Measurements from ENCODE around the gene EVI2B. TPM values are rescaled to one million over a fixed set of nuclear protein-coding genes. Genes with fewer than 3 reads are reported as not detected.

Gene EVI2B
- polyA plus RNA-seq, 1 experiment, result 0.41 TPM

GRCh38 chr17:31279401-31279800 lies 34.5 kb downstream of the EVI2B start:
- DNase-seq (ENCODE audit: low read depth, low spot score), result no peak
- H3K9me3 ChIP-seq (ENCODE audit: control insufficient read depth, insufficient read depth, low read length), result no peaks in the 10 kb centered on the region
- H3K27ac ChIP-seq (ENCODE audit: low read depth, low read length), result no peak overlapping the region
- ChIA-PET POLR2A (no interaction called here), CTCF (no interaction called here)
- no peak for TF ChIP-seq CTCF (IDR thresholded peaks at IDR 0.05; ENCODE audit: low read depth, low read length)
- no peak overlapping the region for H3K4me3 ChIP-seq (ENCODE audit: low read depth, low read length)
- no peaks in the 10 kb centered on the region for H3K27me3 ChIP-seq (ENCODE audit: control insufficient read depth, insufficient read depth, low read length)

- TF ChIP-seq CTCF (IDR thresholded peaks at IDR 0.05; ENCODE audit: low read depth, low read length), result no peak
- ChIA-PET POLR2A (no interaction called here), CTCF (no interaction called here)
- Histone ChIP-seq H3K9me3 (ENCODE audit: control insufficient read depth, insufficient read depth, low read length) (no peaks in the 10 kb centered on the region), H3K27ac (ENCODE audit: low read depth, low read length) (no peak overlapping the region), H3K27me3 (ENCODE audit: control insufficient read depth, insufficient read depth, low read length) (no peaks in the 10 kb centered on the region), H3K4me3 (ENCODE audit: low read depth, low read length) (no peak overlapping the region)
- DNase-seq (ENCODE audit: low read depth, low spot score), result no peak
These were observed 38.7 kb downstream of the EVI2B start for GRCh38 chr17:31275116-31275515.

GRCh38 chr17:31274252-31274651 lies 39.6 kb downstream of the EVI2B start:
- H3K27ac ChIP-seq (ENCODE audit: low read depth, low read length), result no peak overlapping the region
- no peak for TF ChIP-seq CTCF (IDR thresholded peaks at IDR 0.05; ENCODE audit: low read depth, low read length)
- CTCF ChIA-PET, result no interaction called here
- DNase-seq (ENCODE audit: low read depth, low spot score), result no peak
- POLR2A ChIA-PET, result no interaction called here
- H3K9me3 ChIP-seq (ENCODE audit: control insufficient read depth, insufficient read depth, low read length), result no peaks in the 10 kb centered on the region
- H3K27me3 ChIP-seq (ENCODE audit: control insufficient read depth, insufficient read depth, low read length), result no peaks in the 10 kb centered on the region
- no peak overlapping the region for H3K4me3 ChIP-seq (ENCODE audit: low read depth, low read length)

- H3K9me3 ChIP-seq (ENCODE audit: control insufficient read depth, insufficient read depth, low read length), result no peaks in the 10 kb centered on the region
- ChIA-PET CTCF (no interaction called here), POLR2A (no interaction called here)
- H3K4me3 ChIP-seq (ENCODE audit: low read depth, low read length), result no peak overlapping the region
- no peak for TF ChIP-seq CTCF (IDR thresholded peaks at IDR 0.05; ENCODE audit: low read depth, low read length)
- no peaks in the 10 kb centered on the region for H3K27me3 ChIP-seq (ENCODE audit: control insufficient read depth, insufficient read depth, low read length)
- no peak overlapping the region for H3K27ac ChIP-seq (ENCODE audit: low read depth, low read length)
- no peak for DNase-seq (ENCODE audit: low read depth, low spot score)
These were observed 40.3 kb downstream of the EVI2B start for GRCh38 chr17:31273516-31273915.

GRCh38 chr17:31272803-31273202 lies 41.1 kb downstream of the EVI2B start:
- no peak overlapping the region for H3K4me3 ChIP-seq (ENCODE audit: low read depth, low read length)
- no peaks in the 10 kb centered on the region for H3K27me3 ChIP-seq (ENCODE audit: control insufficient read depth, insufficient read depth, low read length)
- ChIA-PET POLR2A (no interaction called here), CTCF (no interaction called here)
- TF ChIP-seq CTCF (IDR thresholded peaks at IDR 0.05; ENCODE audit: low read depth, low read length), result no peak
- no peaks in the 10 kb centered on the region for H3K9me3 ChIP-seq (ENCODE audit: control insufficient read depth, insufficient read depth, low read length)
- no peak overlapping the region for H3K27ac ChIP-seq (ENCODE audit: low read depth, low read length)
- DNase-seq (ENCODE audit: low read depth, low spot score), result no peak

Measured in AG04450 (cell line).